ENCODE data around the gene STX8.
A peak's percentile ranks its signal among the peaks of the same experiment; 100 is the strongest.
"Not testable (repeated sequence)": the region's sequence is repeated elsewhere in the genome, so short reads cannot be mapped to it uniquely, and the experiment has no call there.

Gene STX8

GRCh38 chr17:9381068-9381467, 194.6 kb downstream of the STX8 start:
- DNase-seq: no peak

- DNase-seq: no peak
These were observed 195.3 kb downstream of the STX8 start for GRCh38 chr17:9380361-9380760.

GRCh38 chr17:9376177-9376576, 199.4 kb downstream of the STX8 start:
- not testable (repeated sequence) for DNase-seq

GRCh38 chr17:9371019-9371418, 204.6 kb downstream of the STX8 start:
- DNase-seq: peak; percentile 74

- peak; percentile 36 for DNase-seq
These were observed 205.2 kb downstream of the STX8 start for GRCh38 chr17:9370467-9370866.

GRCh38 chr17:9368631-9369030, 207.0 kb downstream of the STX8 start:
- no peak for DNase-seq

- no peak for DNase-seq
These were observed 208.5 kb downstream of the STX8 start for GRCh38 chr17:9367156-9367555.

- DNase-seq: no peak
These were observed 210.7 kb downstream of the STX8 start for GRCh38 chr17:9364837-9365430.

GRCh38 chr17:9363440-9364350, 211.9 kb downstream of the STX8 start:
- DNase-seq: no peak

- DNase-seq: no peak
These were observed 214.2 kb downstream of the STX8 start for GRCh38 chr17:9361188-9361955.

- no peak for DNase-seq
These were observed 214.9 kb downstream of the STX8 start for GRCh38 chr17:9360677-9361081.

GRCh38 chr17:9356488-9356911, 219.1 kb downstream of the STX8 start:
- no peak for DNase-seq

GRCh38 chr17:9355846-9356245, 219.8 kb downstream of the STX8 start:
- no peak for DNase-seq

GRCh38 chr17:9355231-9355630, 220.4 kb downstream of the STX8 start:
- DNase-seq: not testable (repeated sequence)

GRCh38 chr17:9350080-9350479, 225.5 kb downstream of the STX8 start:
- DNase-seq: no peak

- DNase-seq: no peak
These were observed 229.2 kb downstream of the STX8 start for GRCh38 chr17:9346296-9346926.

- DNase-seq: no peak
These were observed 232.1 kb downstream of the STX8 start for GRCh38 chr17:9343516-9343915.

GRCh38 chr17:9342225-9342624, 233.4 kb downstream of the STX8 start:
- no peak for DNase-seq

- DNase-seq: no peak
These were observed 235.7 kb downstream of the STX8 start for GRCh38 chr17:9339958-9340357.

- DNase-seq: not testable (repeated sequence)
These were observed 236.1 kb downstream of the STX8 start for GRCh38 chr17:9339482-9339881.

- no peak for DNase-seq
These were observed 238.8 kb downstream of the STX8 start for GRCh38 chr17:9336817-9337216.

- no peak for DNase-seq
These were observed 240.8 kb downstream of the STX8 start for GRCh38 chr17:9334536-9335446.

Measured in NCI-H2029 treated with DMSO at 0.1 percent for 48 hours (cell line).